Measurements from ENCODE around the gene SULT4A1. TPM values are rescaled to one million over a fixed set of nuclear protein-coding genes. Genes with fewer than 3 reads are reported as not detected.

SULT4A1 gene
- total RNA-seq, 1 experiment from 2014 or later, result 8.4 TPM

GRCh38 chr22:43885786-43886185, 23.5 kb upstream of the SULT4A1 start:
- Histone ChIP-seq H2AFZ (ENCODE audit: low read depth, low read length, poor library complexity, severe bottlenecking) (no peak overlapping the region), H3K9me3 (ENCODE audit: control insufficient read depth in 1 of 2, insufficient read depth in 1 of 2, low read depth in 1 of 2, low read length in 2 of 2) (no peaks in the 10 kb centered on the region), H3K79me2 (ENCODE audit: insufficient read depth, low read length) (no peaks in the 10 kb centered on the region), H3K36me3 (ENCODE audit: control insufficient read depth in 1 of 2, insufficient read depth in 2 of 2, low read length in 2 of 2) (no peaks in the 10 kb centered on the region), H3K9ac (ENCODE audit: low read length) (no peak overlapping the region), H3K4me2 (ENCODE audit: low read length) (no peak overlapping the region), H3K9me2 (ENCODE audit: insufficient read depth) (no peaks in the 10 kb centered on the region), H3K4me1 (ENCODE audit: control insufficient read depth in 1 of 2, insufficient read depth in 2 of 2, low read length in 2 of 2) (peaks cover 0 to 11% of the 10 kb centered on the region in 2 experiments; a peak in 1 of 4 replicates), H4K20me1 (ENCODE audit: insufficient read depth) (no peaks in the 10 kb centered on the region), H3K27ac (ENCODE audit: low read depth, low read length) (no peak overlapping the region), H3K4me3 (replicated peaks in 1 of 2; ENCODE audit: low read depth in 1 of 2, low read length in 2 of 2) (no peak overlapping the region), H3K27me3 (ENCODE audit: insufficient read depth, low read length) (no peaks in the 10 kb centered on the region)
- ChIA-PET RAD21 (ENCODE audit: low non-redundant PET in 1 of 2, low total read pairs in 2 of 2, uncharacterized antibody in 2 of 2, unreplicated experiment in 2 of 2) (interaction anchor here in 1 of 2 experiments (0.6 to 1.4 kb wide), 2 partner anchors 60 to 274 kb away, joined by 5 read pairs; no protein-coding TSS in a partner anchor), POLR2A (interaction anchor here (0.8 kb wide), 1 partner anchor 14 kb away, joined by 6 read pairs; no protein-coding TSS in a partner anchor), CTCF (interaction anchor here (1.1 to 2.9 kb wide), 4 partner anchors 13 to 740 kb away, joined by 3 to 30 read pairs (median 19); no protein-coding TSS in a partner anchor)
- ATAC-seq (no peak), DNase-seq (ENCODE audit: low read depth, low spot score) (no peak)
- no TSS peak for BruUV-seq (replicated peaks)
- intact Hi-C loops (cut with micrococcal nuclease), result loop anchor here (10.0 kb wide), 2 partner anchors 199 to 739 kb away; no protein-coding TSS in a partner anchor
- TF ChIP-seq CEBPB (IDR thresholded peaks at IDR 0.05; ENCODE audit: low read depth), result no peak
- no peak for TF ChIP-seq RAD21 (IDR thresholded peaks at IDR 0.05; ENCODE audit: low read depth)
- no peak for TF ChIP-seq EZH2 (IDR thresholded peaks at IDR 0.05)
- TF ChIP-seq EGR1 (IDR thresholded peaks at IDR 0.05; ENCODE audit: low read depth), result no peak
- TF ChIP-seq, protein P1, sequence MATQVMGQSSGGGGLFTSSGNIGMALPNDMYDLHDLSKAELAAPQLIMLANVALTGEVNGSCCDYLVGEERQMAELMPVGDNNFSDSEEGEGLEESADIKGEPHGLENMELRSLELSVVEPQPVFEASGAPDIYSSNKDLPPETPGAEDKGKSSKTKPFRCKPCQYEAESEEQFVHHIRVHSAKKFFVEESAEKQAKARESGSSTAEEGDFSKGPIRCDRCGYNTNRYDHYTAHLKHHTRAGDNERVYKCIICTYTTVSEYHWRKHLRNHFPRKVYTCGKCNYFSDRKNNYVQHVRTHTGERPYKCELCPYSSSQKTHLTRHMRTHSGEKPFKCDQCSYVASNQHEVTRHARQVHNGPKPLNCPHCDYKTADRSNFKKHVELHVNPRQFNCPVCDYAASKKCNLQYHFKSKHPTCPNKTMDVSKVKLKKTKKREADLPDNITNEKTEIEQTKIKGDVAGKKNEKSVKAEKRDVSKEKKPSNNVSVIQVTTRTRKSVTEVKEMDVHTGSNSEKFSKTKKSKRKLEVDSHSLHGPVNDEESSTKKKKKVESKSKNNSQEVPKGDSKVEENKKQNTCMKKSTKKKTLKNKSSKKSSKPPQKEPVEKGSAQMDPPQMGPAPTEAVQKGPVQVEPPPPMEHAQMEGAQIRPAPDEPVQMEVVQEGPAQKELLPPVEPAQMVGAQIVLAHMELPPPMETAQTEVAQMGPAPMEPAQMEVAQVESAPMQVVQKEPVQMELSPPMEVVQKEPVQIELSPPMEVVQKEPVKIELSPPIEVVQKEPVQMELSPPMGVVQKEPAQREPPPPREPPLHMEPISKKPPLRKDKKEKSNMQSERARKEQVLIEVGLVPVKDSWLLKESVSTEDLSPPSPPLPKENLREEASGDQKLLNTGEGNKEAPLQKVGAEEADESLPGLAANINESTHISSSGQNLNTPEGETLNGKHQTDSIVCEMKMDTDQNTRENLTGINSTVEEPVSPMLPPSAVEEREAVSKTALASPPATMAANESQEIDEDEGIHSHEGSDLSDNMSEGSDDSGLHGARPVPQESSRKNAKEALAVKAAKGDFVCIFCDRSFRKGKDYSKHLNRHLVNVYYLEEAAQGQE (IDR thresholded peaks at IDR 0.05; ENCODE audit: low read depth), result no peak
- TF ChIP-seq CTCF (IDR thresholded peaks at IDR 0.05 in 2 of 3, conservative IDR thresholded peaks at IDR 0.05 in 1 of 3; ENCODE audit: borderline replicate concordance in 1 of 3, insufficient read depth in 1 of 3, low read depth in 2 of 3, low read length in 2 of 3), result no peak
- no peak for TF ChIP-seq TCF7L2 (IDR thresholded peaks at IDR 0.05; ENCODE audit: borderline replicate concordance, extremely low read depth, insufficient read depth, insufficient read length)
- TF ChIP-seq CBX3 (IDR thresholded peaks at IDR 0.05; ENCODE audit: low read depth), result no peak
- no peak for TF ChIP-seq SRF (IDR thresholded peaks at IDR 0.05; ENCODE audit: low read depth)
- no peak for TF ChIP-seq POLR2AphosphoS5 (IDR thresholded peaks at IDR 0.05; ENCODE audit: low read depth, low read length)
- no peak for TF ChIP-seq POLR2A (IDR thresholded peaks at IDR 0.05; ENCODE audit: borderline replicate concordance, extremely low read depth, insufficient read depth, insufficient read length)
- TF ChIP-seq FOSL1 (IDR thresholded peaks at IDR 0.05; ENCODE audit: low read depth), result no peak
- TF ChIP-seq ZNF274 (IDR thresholded peaks at IDR 0.05; ENCODE audit: low read depth, low read length), result no peak
- no peak for TF ChIP-seq SIN3A (IDR thresholded peaks at IDR 0.05; ENCODE audit: low read depth)
- no peak for TF ChIP-seq MAX (IDR thresholded peaks at IDR 0.05)
- no peak for TF ChIP-seq SP1 (IDR thresholded peaks at IDR 0.05; ENCODE audit: low read depth)
- TF ChIP-seq EZH2phosphoT487 (IDR thresholded peaks at IDR 0.05; ENCODE audit: borderline replicate concordance), result no peak
- TF ChIP-seq JUND (IDR thresholded peaks at IDR 0.05), result no peak
- no peak for TF ChIP-seq ZBTB33 (IDR thresholded peaks at IDR 0.05; ENCODE audit: extremely low read depth, insufficient replicate concordance, low read length)
- TF ChIP-seq ATF3 (IDR thresholded peaks at IDR 0.05), result no peak

Measured in HCT116 (cell line).